HG02678 (cell line): Measurements from ENCODE around the gene TMEM179B.
A peak's percentile ranks its signal among the peaks of the same experiment; 100 is the strongest.

Experiments used
- ATAC-seq: cut with Tn5 transposase; IDR thresholded peaks from one replicate; pipeline ENCODE4 v1.9.1; 2021; ENCODE audit warnings: mild to moderate bottlenecking, moderate library complexity; ENCODE audit not compliant: unreplicated experiment

The TMEM179B gene

GRCh38 chr11:62831520-62832335, 44.5 kb downstream of the TMEM179B start, which contains the start of gene STX5:
Gene STX5 (minus strand): TSS chr11:62832051. CDS start chr11:62831243, 808 bp downstream.
- peak; percentile 90 for ATAC-seq

DNA sequence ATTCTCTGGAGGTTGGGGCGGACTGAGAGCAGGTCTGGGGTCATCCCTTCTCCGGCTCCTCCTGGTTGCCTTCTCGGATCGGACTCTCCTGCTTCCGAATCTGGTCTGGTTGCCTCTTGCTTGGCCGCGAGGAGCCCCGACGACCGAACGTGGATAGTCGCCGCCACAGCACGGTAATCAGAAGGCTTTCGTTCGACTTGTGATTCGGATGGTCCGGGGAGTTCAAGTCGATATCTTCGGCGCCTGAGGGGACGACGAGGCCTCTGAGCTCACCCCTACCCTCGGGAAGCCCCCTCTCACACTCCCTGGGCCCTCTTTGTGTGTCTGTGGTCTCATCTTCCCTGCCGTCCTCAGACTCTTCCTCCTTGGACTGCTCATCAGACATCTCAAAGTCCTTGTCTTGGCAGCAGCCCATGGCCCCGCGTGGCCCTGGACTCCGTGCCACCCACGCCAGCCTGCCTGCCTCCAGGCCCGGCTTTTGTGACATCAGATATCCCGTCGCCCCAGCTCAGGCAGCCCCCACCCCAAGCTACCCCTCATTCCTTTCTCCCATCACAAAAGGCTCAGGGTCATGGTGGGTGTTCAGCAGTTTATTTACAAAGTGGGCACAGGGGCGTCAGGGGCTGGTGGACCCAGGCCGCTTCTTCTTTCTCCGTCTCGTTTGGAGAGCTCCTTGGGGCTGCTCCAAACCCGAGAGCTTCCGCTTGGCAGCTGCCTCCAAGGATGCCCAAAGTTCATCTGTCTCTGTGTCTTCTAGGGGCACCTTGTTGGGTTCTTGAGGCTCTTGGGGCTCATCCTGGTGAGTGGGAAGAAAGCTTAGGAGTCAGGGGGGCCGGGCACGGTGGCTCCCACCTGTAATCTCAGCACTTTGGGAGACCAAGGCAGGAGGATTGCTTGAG, 45.4 kb downstream of the TMEM179B start, which contains the start of gene TEX54:
Gene TEX54 (minus strand): TSS at position 506 of the 899 bp plus-strand sequence.
- ATAC-seq = peak; percentile 15

DNA sequence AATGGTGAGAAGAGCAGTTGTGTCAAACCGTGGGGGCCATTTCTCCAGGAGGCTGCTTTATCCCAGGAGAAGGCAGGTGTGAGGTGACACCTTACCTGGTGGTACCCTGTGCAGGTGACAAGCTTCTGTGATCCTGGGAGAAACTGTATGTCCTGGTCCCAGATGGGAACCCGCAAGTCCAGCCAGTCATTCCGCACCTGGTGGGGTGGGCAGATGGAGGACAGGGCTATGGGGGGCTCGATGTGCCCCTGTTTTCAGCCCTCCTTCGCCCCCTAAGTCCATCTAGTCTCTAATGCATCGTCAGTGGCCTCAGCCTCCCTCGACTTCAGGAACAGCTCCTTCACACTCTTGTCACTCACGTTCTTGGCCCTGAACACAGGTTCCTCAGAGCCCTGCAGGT, 48.1 kb downstream of the TMEM179B start:
- no peak for ATAC-seq

GRCh38 chr11:62839050-62839945, 52.1 kb downstream of the TMEM179B start, which contains the start of gene WDR74:
Gene WDR74 (minus strand): TSS chr11:62839590. CDS start chr11:62839570, 20 bp downstream.
- ATAC-seq = peak; percentile 45
